MM.1S (cell line): Measurements from ENCODE around the gene LRRC28.

Source experiments
- DNase-seq: peaks from one replicate; pipeline ENCODE4 v3.0.0-alpha.2; 2015
- H2AFZ ChIP-seq: fragments of 300-600 bp; sonication (generic); 2 replicates; pipeline ENCODE4 v1.6.0; 2016; ENCODE audit warnings: antibody characterized with exemption, low read length
- H3F3A ChIP-seq: fragments of 300-600 bp; sonication (generic); 2 replicates; pipeline ENCODE4 v1.6.1; 2016; ENCODE audit warnings: mild to moderate bottlenecking, antibody characterized with exemption, low read length, moderate library complexity, mixed read lengths; ENCODE audit not compliant: insufficient read depth
- H3K27ac ChIP-seq: fragments of 300-600 bp; sonication (generic); 2 replicates; pipeline ENCODE4 v1.5.1; 2016; ENCODE audit warnings: mild to moderate bottlenecking, low read length
- H3K27me3 ChIP-seq: fragments of 300-600 bp; sonication (generic); replicated peaks from 2 replicates; pipeline ENCODE4 v1.6.0; 2016; ENCODE audit warnings: low read length; ENCODE audit not compliant: insufficient read depth
- H3K36me3 ChIP-seq: fragments of 300-600 bp; sonication (generic); replicated peaks from 2 replicates; pipeline ENCODE4 v1.6.1; 2016; ENCODE audit warnings: mild to moderate bottlenecking, low read length, mixed read lengths; ENCODE audit not compliant: insufficient read depth
- H3K4me1 ChIP-seq: fragments of 300-600 bp; sonication (generic); 2 replicates; pipeline ENCODE4 v1.6.1; 2016; ENCODE audit warnings: low read length, mixed read lengths
- H3K4me2 ChIP-seq: fragments of 300-600 bp; sonication (generic); 2 replicates; pipeline ENCODE4 v1.6.0; 2016; ENCODE audit warnings: low read depth, low read length
- H3K4me3 ChIP-seq: fragments of 300-600 bp; sonication (generic); 2 replicates; pipeline ENCODE4 v1.5.1; 2016; ENCODE audit warnings: low read length, mixed read lengths
- H3K79me2 ChIP-seq: fragments of 300-600 bp; sonication (generic); 2 replicates; pipeline ENCODE4 v1.6.1; 2016; ENCODE audit warnings: mixed run types, low read length, mixed read lengths
- H3K9ac ChIP-seq: fragments of 300-600 bp; sonication (generic); 2 replicates; pipeline ENCODE4 v1.6.1; 2016; ENCODE audit warnings: low read length, mixed read lengths
- H3K9me2 ChIP-seq: fragments of 300-600 bp; sonication (generic); replicated peaks from 2 replicates; pipeline ENCODE4 v1.6.1; 2016; ENCODE audit warnings: mild to moderate bottlenecking, low read length, mixed read lengths; ENCODE audit not compliant: insufficient read depth
- H3K9me3 ChIP-seq: fragments of 300-600 bp; sonication (generic); replicated peaks from 2 replicates; pipeline ENCODE4 v1.6.1; 2016; ENCODE audit warnings: mild to moderate bottlenecking, low read length, mixed read lengths; ENCODE audit not compliant: insufficient read depth
- H4K20me1 ChIP-seq: fragments of 300-600 bp; sonication (generic); 2 replicates; pipeline ENCODE4 v1.6.1; 2016; ENCODE audit warnings: mild to moderate bottlenecking, low read length, moderate library complexity, mixed read lengths; ENCODE audit not compliant: insufficient read depth
- EZH2 ChIP-seq: fragments of 300-600 bp; sonication (generic); optimal IDR thresholded peaks from 2 replicates; pipeline ENCODE3; 2017; ENCODE audit warnings: low read depth, mild to moderate bottlenecking, antibody characterized with exemption, low read length, mixed read lengths
- EZH2phosphoT487 ChIP-seq: fragments of 300-600 bp; sonication (generic); IDR thresholded peaks from 2 replicates; pipeline ENCODE4 v1.6.1; 2018; ENCODE audit warnings: antibody characterized with exemption, low read length
- TF ChIP-seq, protein P1 (sequence below): fragments of 300-600 bp; sonication (generic); IDR thresholded peaks from 2 replicates; pipeline ENCODE4 v1.5.1; 2016; ENCODE audit warnings: antibody characterized with exemption, low read length, mixed read lengths

Gene LRRC28

DNA sequence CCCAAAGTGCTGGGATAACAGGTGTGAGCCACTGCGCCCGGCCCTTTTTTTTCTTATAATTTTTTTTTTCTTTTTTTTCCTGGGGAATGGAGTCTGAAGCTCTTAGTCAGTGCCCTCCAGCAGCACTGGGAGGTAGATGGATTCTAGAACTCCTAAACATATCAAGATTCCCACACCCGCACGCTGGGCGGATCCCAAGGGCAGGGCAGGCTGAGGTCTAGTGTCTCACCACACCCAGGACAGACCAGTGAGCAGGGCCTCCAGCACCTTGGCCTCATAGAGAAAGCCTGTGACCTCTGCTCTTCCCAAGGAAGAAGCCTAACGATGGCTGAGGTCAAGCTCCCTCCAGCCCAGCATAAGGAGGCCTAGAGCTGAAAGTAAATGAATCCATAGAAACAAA lies 160.8 kb downstream of the LRRC28 start:
- Histone ChIP-seq H2AFZ (no peak overlapping the region), H4K20me1 (no peaks in the 10 kb centered on the region), H3K36me3 (no peaks in the 10 kb centered on the region), H3F3A (no peaks in the 10 kb centered on the region), H3K27me3 (no peaks in the 10 kb centered on the region), H3K4me1 (no peaks in the 10 kb centered on the region), H3K79me2 (no peaks in the 10 kb centered on the region), H3K27ac (no peak overlapping the region), H3K9me3 (no peaks in the 10 kb centered on the region), H3K4me2 (no peak overlapping the region), H3K9ac (no peak overlapping the region), H3K9me2 (no peaks in the 10 kb centered on the region), H3K4me3 (no peak overlapping the region)
- no peak for DNase-seq
- TF ChIP-seq, protein P1, sequence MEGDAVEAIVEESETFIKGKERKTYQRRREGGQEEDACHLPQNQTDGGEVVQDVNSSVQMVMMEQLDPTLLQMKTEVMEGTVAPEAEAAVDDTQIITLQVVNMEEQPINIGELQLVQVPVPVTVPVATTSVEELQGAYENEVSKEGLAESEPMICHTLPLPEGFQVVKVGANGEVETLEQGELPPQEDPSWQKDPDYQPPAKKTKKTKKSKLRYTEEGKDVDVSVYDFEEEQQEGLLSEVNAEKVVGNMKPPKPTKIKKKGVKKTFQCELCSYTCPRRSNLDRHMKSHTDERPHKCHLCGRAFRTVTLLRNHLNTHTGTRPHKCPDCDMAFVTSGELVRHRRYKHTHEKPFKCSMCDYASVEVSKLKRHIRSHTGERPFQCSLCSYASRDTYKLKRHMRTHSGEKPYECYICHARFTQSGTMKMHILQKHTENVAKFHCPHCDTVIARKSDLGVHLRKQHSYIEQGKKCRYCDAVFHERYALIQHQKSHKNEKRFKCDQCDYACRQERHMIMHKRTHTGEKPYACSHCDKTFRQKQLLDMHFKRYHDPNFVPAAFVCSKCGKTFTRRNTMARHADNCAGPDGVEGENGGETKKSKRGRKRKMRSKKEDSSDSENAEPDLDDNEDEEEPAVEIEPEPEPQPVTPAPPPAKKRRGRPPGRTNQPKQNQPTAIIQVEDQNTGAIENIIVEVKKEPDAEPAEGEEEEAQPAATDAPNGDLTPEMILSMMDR, result no peak
- TF ChIP-seq EZH2phosphoT487, result no peak

DNA sequence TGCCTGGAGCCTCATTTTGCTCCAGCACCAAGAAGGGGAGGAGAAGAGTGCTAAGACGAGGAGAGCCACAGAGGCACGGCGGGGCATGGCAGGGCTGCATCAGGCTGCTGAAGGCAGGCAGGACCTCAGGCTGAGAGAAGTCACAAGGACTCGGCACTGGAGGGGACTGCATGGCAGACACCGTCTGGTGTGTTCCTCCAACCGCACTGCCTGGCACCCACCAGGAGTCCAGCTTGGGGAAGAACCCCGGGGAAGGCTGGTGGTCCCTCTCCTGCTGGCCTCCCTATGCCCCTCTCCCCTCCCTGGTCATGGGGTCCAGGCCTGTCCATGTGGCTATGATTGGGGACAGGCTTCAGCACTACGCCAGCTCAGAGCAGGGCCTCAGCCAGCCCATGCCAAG lies 161.3 kb downstream of the LRRC28 start:
- Histone ChIP-seq H3K4me2 (no peak overlapping the region), H3K9me2 (no peaks in the 10 kb centered on the region), H3K4me1 (no peaks in the 10 kb centered on the region), H3K27ac (no peak overlapping the region), H3F3A (no peaks in the 10 kb centered on the region), H3K36me3 (no peaks in the 10 kb centered on the region), H2AFZ (no peak overlapping the region), H3K79me2 (no peaks in the 10 kb centered on the region), H4K20me1 (no peaks in the 10 kb centered on the region), H3K9me3 (no peaks in the 10 kb centered on the region), H3K9ac (no peak overlapping the region), H3K4me3 (no peak overlapping the region), H3K27me3 (no peaks in the 10 kb centered on the region)
- TF ChIP-seq, protein P1, result no peak
- no peak for TF ChIP-seq EZH2
- no peak for TF ChIP-seq EZH2phosphoT487
- no peak for DNase-seq

DNA sequence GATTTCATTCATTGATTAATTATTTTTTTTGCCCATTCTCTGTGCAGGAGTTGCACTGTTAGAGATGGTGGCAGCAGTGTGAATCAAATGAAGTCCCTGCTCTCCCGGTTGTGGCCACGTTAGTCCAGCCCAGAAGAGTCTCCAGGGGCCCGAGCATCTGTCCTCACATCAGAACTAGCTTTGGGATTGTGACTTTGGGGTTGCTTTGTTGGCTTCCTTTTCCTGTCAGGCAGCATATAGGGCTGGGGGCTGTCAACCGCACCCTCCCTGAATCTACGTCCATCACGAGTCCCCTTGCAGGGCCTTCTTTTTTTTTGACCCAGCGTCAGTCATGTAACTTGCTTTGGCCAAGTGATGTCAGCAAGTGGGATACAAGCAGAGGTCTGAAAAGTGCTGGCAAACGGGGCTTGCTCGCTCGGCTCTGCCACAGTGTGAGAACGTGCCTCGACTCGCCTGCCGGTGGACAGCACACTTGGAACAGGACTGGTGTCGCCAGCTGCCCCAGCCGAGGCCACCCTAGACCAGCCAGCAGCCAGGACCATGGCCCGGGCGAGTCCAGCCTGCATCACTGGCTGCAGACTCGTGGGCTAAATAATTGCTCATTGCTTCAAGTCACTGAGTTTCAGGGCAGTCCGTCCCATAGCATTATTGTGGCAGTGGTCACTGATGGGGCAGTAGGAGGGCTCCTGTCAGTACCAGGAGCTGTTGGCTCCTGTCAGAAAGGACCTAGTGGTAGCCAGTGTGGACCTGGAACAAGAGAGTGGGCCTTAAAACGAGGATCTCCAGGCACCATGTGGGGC lies 162.9 kb downstream of the LRRC28 start:
- no peak for DNase-seq
- H3K79me2 ChIP-seq, result no peaks in the 10 kb centered on the region
- H3K4me3 ChIP-seq, result no peak overlapping the region
- no peak overlapping the region for H3K9ac ChIP-seq
- no peaks in the 10 kb centered on the region for H3K9me3 ChIP-seq
- H3K9me2 ChIP-seq, result no peaks in the 10 kb centered on the region
- no peak overlapping the region for H3K4me2 ChIP-seq
- no peak overlapping the region for H3K27ac ChIP-seq
- H3K36me3 ChIP-seq, result no peaks in the 10 kb centered on the region
- H2AFZ ChIP-seq, result no peak overlapping the region
- H4K20me1 ChIP-seq, result no peaks in the 10 kb centered on the region
- H3K4me1 ChIP-seq, result no peaks in the 10 kb centered on the region
- TF ChIP-seq EZH2 (no peak), EZH2phosphoT487 (no peak)
- TF ChIP-seq, protein P1, result no peak
- no peaks in the 10 kb centered on the region for H3F3A ChIP-seq
- H3K27me3 ChIP-seq, result no peaks in the 10 kb centered on the region
